OCI-LY3 (cell line): ENCODE results near the gene SLC5A11.

Experiments
- H2AFZ ChIP-seq: fragments of 200-600, 300-600 bp; shearing (Covaris generic); 2 replicates; pipeline ENCODE4 v1.6.0; 2014; ENCODE audit warnings: antibody characterized with exemption, low read depth, low read length
- H3K27ac ChIP-seq: fragments of 200-600, 300-600 bp; sonication (generic); 2 replicates; pipeline ENCODE4 v1.5.1; 2014; ENCODE audit warnings: mild to moderate bottlenecking, low read length, moderate library complexity, mixed read lengths
- H3K27me3 ChIP-seq: fragments of 200-600, 300-600 bp; sonication (generic); 2 replicates; pipeline ENCODE4 v1.6.1; 2014; ENCODE audit warnings: low read depth, low read length, mixed read lengths
- H3K36me3 ChIP-seq: fragments of 200-600, 300-600 bp; sonication (generic); replicated peaks from 2 replicates; pipeline ENCODE3; 2014; ENCODE audit warnings: low read depth, low read length, mixed read lengths
- H3K4me1 ChIP-seq: fragments of 300-600, 200-600 bp; sonication (generic); 2 replicates; pipeline ENCODE4 v1.6.1; 2014; ENCODE audit warnings: low read length, mixed read lengths
- H3K4me2 ChIP-seq: fragments of 200-600, 300-600 bp; sonication (generic); 2 replicates; pipeline ENCODE4 v1.6.1; 2014; ENCODE audit warnings: low read length, mixed read lengths
- H3K4me3 ChIP-seq: fragments of 300-600, 200-600 bp; sonication (generic); 2 replicates; pipeline ENCODE4 v1.5.1; 2014; ENCODE audit warnings: antibody characterized with exemption, mild to moderate bottlenecking, low read length, moderate library complexity
- H3K79me2 ChIP-seq: fragments of 300-600, 200-600 bp; shearing (Covaris generic); 2 replicates; pipeline ENCODE4 v1.6.1; 2014; ENCODE audit warnings: mild to moderate bottlenecking, low read length, mixed read lengths
- H3K9ac ChIP-seq: fragments of 300-600, 200-600 bp; shearing (Covaris generic); 2 replicates; pipeline ENCODE4 v1.6.0; 2014; ENCODE audit warnings: mild to moderate bottlenecking, low read length, moderate library complexity
- H3K9me3 ChIP-seq: fragments of 200-600, 300-600 bp; shearing (Covaris generic); 2 replicates; pipeline ENCODE4 v1.6.1; 2014; ENCODE audit warnings: low read length, mixed read lengths; ENCODE audit not compliant: insufficient read depth
- H4K20me1 ChIP-seq: fragments of 200-600, 300-600 bp; sonication (generic); 2 replicates; pipeline ENCODE4 v1.6.1; 2016; ENCODE audit warnings: low read length, mixed read lengths; ENCODE audit not compliant: insufficient read depth
- CTCF ChIP-seq: fragments of 200-600, 300-600 bp; sonication (generic); IDR thresholded peaks from 2 replicates; pipeline ENCODE4 v1.5.1; 2014; ENCODE audit warnings: antibody characterized with exemption, low read length, low read depth
- EZH2phosphoT487 ChIP-seq: fragments of 200-600 bp; shearing (Covaris generic); IDR thresholded peaks from 2 replicates; pipeline ENCODE4 v1.6.1; 2018; ENCODE audit warnings: antibody characterized with exemption, mixed run types, low read depth

Gene SLC5A11

GRCh38 chr16:24846548-24847357 lies 990 bp downstream of the SLC5A11 start:
- H3K9me3 ChIP-seq: no peaks in the 10 kb centered on the region
- H3K9ac ChIP-seq: no peak overlapping the region
- no peak overlapping the region for H3K4me2 ChIP-seq
- no peaks in the 10 kb centered on the region for H3K27me3 ChIP-seq
- H3K4me3 ChIP-seq: no peak overlapping the region
- H4K20me1 ChIP-seq: no peaks in the 10 kb centered on the region
- no peak overlapping the region for H3K27ac ChIP-seq
- H3K79me2 ChIP-seq: no peaks in the 10 kb centered on the region
- H3K4me1 ChIP-seq: no peaks in the 10 kb centered on the region
- no peak overlapping the region for H2AFZ ChIP-seq
- TF ChIP-seq CTCF: no peak
- no peak for TF ChIP-seq EZH2phosphoT487
- H3K36me3 ChIP-seq: no peaks in the 10 kb centered on the region

- Histone ChIP-seq H3K9ac (no peak overlapping the region), H3K36me3 (no peaks in the 10 kb centered on the region), H2AFZ (no peak overlapping the region), H3K27ac (no peak overlapping the region), H3K79me2 (no peaks in the 10 kb centered on the region), H3K9me3 (no peaks in the 10 kb centered on the region), H3K4me1 (no peaks in the 10 kb centered on the region), H3K4me3 (no peak overlapping the region), H3K27me3 (no peaks in the 10 kb centered on the region), H4K20me1 (no peaks in the 10 kb centered on the region), H3K4me2 (no peak overlapping the region)
- TF ChIP-seq CTCF (no peak), EZH2phosphoT487 (no peak)
Observed at GRCh38 chr16:24847358-24847664, 1.5 kb downstream of the SLC5A11 start.

- Histone ChIP-seq H3K9ac (no peak overlapping the region), H3K9me3 (no peaks in the 10 kb centered on the region), H3K79me2 (no peaks in the 10 kb centered on the region), H4K20me1 (no peaks in the 10 kb centered on the region), H3K4me1 (no peaks in the 10 kb centered on the region), H3K36me3 (no peaks in the 10 kb centered on the region), H3K27me3 (no peaks in the 10 kb centered on the region), H2AFZ (no peak overlapping the region), H3K4me3 (no peak overlapping the region), H3K4me2 (no peak overlapping the region), H3K27ac (no peak overlapping the region)
- TF ChIP-seq EZH2phosphoT487 (no peak), CTCF (no peak)
Observed at GRCh38 chr16:24848065-24848464, 2.3 kb downstream of the SLC5A11 start.

- Histone ChIP-seq H3K4me1 (no peaks in the 10 kb centered on the region), H3K4me3 (no peak overlapping the region), H3K79me2 (no peaks in the 10 kb centered on the region), H3K9ac (no peak overlapping the region), H3K4me2 (no peak overlapping the region), H3K36me3 (no peaks in the 10 kb centered on the region), H3K27me3 (no peaks in the 10 kb centered on the region), H3K9me3 (no peaks in the 10 kb centered on the region), H3K27ac (no peak overlapping the region), H4K20me1 (no peaks in the 10 kb centered on the region), H2AFZ (no peak overlapping the region)
- TF ChIP-seq CTCF (no peak), EZH2phosphoT487 (no peak)
Observed at GRCh38 chr16:24849641-24850040, 3.9 kb downstream of the SLC5A11 start.
